B cell (primary cell): ENCODE data around the gene LZTS3. TPM values are rescaled to one million over a fixed set of nuclear protein-coding genes. Genes with fewer than 3 reads are reported as not detected.

Experiments used
- ATAC-seq: fragments of 200-7000 bp; cut with Tn5 transposase; one replicate; pipeline ENCODE4 v1.10.0; 2021; ENCODE audit warnings: low read depth, mild to moderate bottlenecking, moderate number of reproducible peaks, moderate library complexity
- CTCF ChIA-PET: fragments of 350-600 bp; sonication (Branson Sonifier 250); formaldehyde crosslinking; loops from one replicate; lab custom pipeline; 2021; ENCODE audit warnings: antibody characterized with exemption, inconsistent platforms; lab: Charles Lee
- POLR2A ChIA-PET: fragments of 350-600 bp; sonication (Branson Sonifier 250); formaldehyde crosslinking; loops from one replicate; lab custom pipeline; 2021; ENCODE audit warnings: antibody characterized with exemption; lab: Charles Lee
- DNase-seq: peaks from one replicate; pipeline ENCODE4 v3.0.0; 2013
- H2AFZ ChIP-seq: 2 replicates; pipeline ENCODE4 v1.6.1; 2012; ENCODE audit warnings: mild to moderate bottlenecking, low read depth, low read length; ENCODE audit not compliant: insufficient read depth, poor library complexity, severe bottlenecking
- H3K27ac ChIP-seq, 2 donors: 1 replicate in 1 of 2; 2 replicates in 1 of 2; pipeline ENCODE4 v1.5.1; 2012 to 2013; ENCODE audit warnings: low read length in 2 of 2, mild to moderate bottlenecking in 2 of 2, moderate library complexity in 1 of 2
- H3K27me3 ChIP-seq, 4 experiments: fragments of 200-600 bp in 1 of 4; sonication (generic) in 1 of 4; replicated peaks in 1 of 4; 1 replicate in 2 of 4; 2 replicates in 2 of 4; pipeline versions ENCODE4 v1.6.1 to v1.7.0; 2013 to 2016; ENCODE audit warnings: low read length in 3 of 4, mild to moderate bottlenecking in 2 of 4, mixed read lengths in 1 of 4, moderate library complexity in 1 of 4; ENCODE audit not compliant: insufficient read depth in 4 of 4, control insufficient read depth in 3 of 4; ENCODE audit errors: control extremely low read depth in 1 of 4
- H3K36me3 ChIP-seq, 2 experiments: replicated peaks in 1 of 2; 1 replicate in 1 of 2; 2 replicates in 1 of 2; pipeline versions ENCODE4 v1.6.1 to v1.7.1; 2013; ENCODE audit warnings: low read length in 1 of 2; ENCODE audit not compliant: insufficient read depth in 2 of 2, control insufficient read depth in 1 of 2; ENCODE audit errors: control extremely low read depth in 1 of 2, extremely low read depth in 1 of 2
- H3K4me1 ChIP-seq, 2 donors: fragments of 200-600 bp in 1 of 2; sonication (generic) in 1 of 2; 1 replicate in 1 of 2; 2 replicates in 1 of 2; pipeline versions ENCODE4 v1.5.1 to v1.6.1; 2013 to 2017; ENCODE audit warnings: low read length in 2 of 2; ENCODE audit not compliant: control insufficient read depth in 2 of 2, insufficient read depth in 2 of 2
- H3K4me2 ChIP-seq: replicated peaks from 2 replicates; pipeline ENCODE3; 2012; ENCODE audit warnings: mild to moderate bottlenecking, low read depth, low read length; ENCODE audit not compliant: poor library complexity, severe bottlenecking
- H3K4me3 ChIP-seq, 5 experiments: fragments of 200-600 bp in 1 of 5; sonication (generic) in 1 of 5; 1 replicate in 3 of 5; 2 replicates in 2 of 5; pipeline versions ENCODE4 v1.5.1 to v1.7.0; 2011 to 2016; ENCODE audit warnings: low read length in 4 of 5, mild to moderate bottlenecking in 4 of 5, low read depth in 2 of 5, control low read depth in 1 of 5, moderate library complexity in 1 of 5; ENCODE audit not compliant: insufficient read depth in 1 of 5; ENCODE audit errors: control extremely low read depth in 1 of 5, extremely low read depth in 1 of 5
- H3K79me2 ChIP-seq: fragments of 200-600 bp; sonication (generic); one replicate; pipeline ENCODE4 v1.6.0; 2016; ENCODE audit warnings: low read length; ENCODE audit not compliant: control insufficient read depth, insufficient read depth
- H3K9ac ChIP-seq: fragments of 200-600 bp; sonication (generic); 2 replicates; pipeline ENCODE4 v1.6.1; 2017; ENCODE audit warnings: mild to moderate bottlenecking, low read length, moderate library complexity
- H3K9me3 ChIP-seq, 3 donors: one replicate each; pipeline versions ENCODE4 v1.6.1 to v1.7.1; 2013; ENCODE audit warnings: low read length in 2 of 3; ENCODE audit not compliant: control insufficient read depth in 2 of 3, insufficient read depth in 1 of 3; ENCODE audit errors: control extremely low read depth in 1 of 3
- H4K20me1 ChIP-seq: 2 replicates; pipeline ENCODE4 v1.6.0; 2012; ENCODE audit warnings: mild to moderate bottlenecking, low read length; ENCODE audit not compliant: insufficient read depth, control insufficient read depth, poor library complexity, severe bottlenecking
- H3K27ac Mint-ChIP-seq: one replicate; pipeline ENCODE4 v1.8.0; 2021; ENCODE audit warnings: mixed read lengths
- H3K27me3 Mint-ChIP-seq: one replicate; pipeline ENCODE4 v1.8.0; 2021; ENCODE audit warnings: mixed read lengths
- H3K4me1 Mint-ChIP-seq: one replicate; pipeline ENCODE4 v1.8.0; 2021; ENCODE audit warnings: mixed read lengths
- H3K4me3 Mint-ChIP-seq: one replicate; pipeline ENCODE4 v1.8.0; 2021; ENCODE audit warnings: mixed read lengths
- H3K9me3 Mint-ChIP-seq: one replicate; pipeline ENCODE4 v1.8.0; 2022; ENCODE audit warnings: mixed read lengths; ENCODE audit not compliant: insufficient read depth
- EZH2 ChIP-seq: IDR thresholded peaks from 2 replicates; pipeline ENCODE4 v1.6.1; 2012; ENCODE audit warnings: borderline replicate concordance, low read depth, mild to moderate bottlenecking, moderate library complexity, low read length; ENCODE audit not compliant: insufficient read depth, poor library complexity, severe bottlenecking
- WGBS: methylation state at CpG from one replicate; pipeline ENCODE4 v1.1.5; 2013; ENCODE audit warnings: missing lambda C conversion rate; ENCODE audit not compliant: insufficient coverage; 5-methylcytosine and 5-hydroxymethylcytosine counted together
- intact Hi-C: fragments of 100-400 bp; cut with micrococcal nuclease; formaldehyde crosslinking; loops from one replicate; pipeline ENCODE4 v1.10.0; 2022
- polyA plus RNA-seq: library from polyadenylated mRNA; depleted of rRNA; stranded (reverse); fragments of >200 nt; gene quantifications from 2 replicates; pipeline ENCODE4 v1.2.3, GENCODE V29; 2012
- total RNA-seq, 2 donors: library from RNA; stranded (reverse); fragments of 120-200 nt in 1 of 2; gene quantifications; 1 replicate in 1 of 2; 2 replicates in 1 of 2; pipeline versions ENCODE4 v1.2.3 to v1.2.4, GENCODE V29; 2013 to 2022
- TF ChIP-seq, protein P1 (sequence below): fragments of 200-600 bp; IDR thresholded peaks from one replicate; pipeline ENCODE4 v1.8.0; 2022; ENCODE audit warnings: antibody characterized with exemption, mild to moderate bottlenecking

Gene LZTS3
- total and polyA plus RNA-seq, 2 donors (not counting 1 experiment from before 2014, with no cell fraction given): 2.3 to 5.1 TPM

DNA sequence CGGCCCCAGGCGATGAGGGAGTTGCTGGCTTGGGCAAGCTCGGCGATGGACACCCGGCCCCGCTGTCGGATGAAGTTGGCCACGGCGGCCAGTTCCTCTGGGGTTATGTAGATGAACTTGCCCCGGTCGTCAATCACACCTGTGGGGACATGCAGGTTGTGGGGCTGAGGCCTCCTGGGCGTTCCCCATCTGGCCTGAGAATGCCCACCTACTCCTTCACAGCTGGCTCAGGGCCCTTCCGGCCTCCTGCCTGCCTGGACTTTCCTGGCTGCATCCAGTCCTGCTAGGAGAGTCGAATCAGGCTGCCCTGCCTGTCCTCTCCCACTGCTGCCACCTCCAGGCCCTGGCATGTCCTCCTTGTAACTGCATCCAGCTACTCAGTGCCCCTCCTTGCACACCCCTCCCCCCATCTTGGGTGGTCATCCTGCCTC lies 17.3 kb upstream of the LZTS3 start:
- H3K27me3 ChIP-seq: no peaks in the 10 kb centered on the region
- Mint-ChIP-seq H3K27me3 (no peaks in the 10 kb centered on the region), H3K27ac (peak overlapping the region; percentile 61), H3K4me1 (no peaks in the 10 kb centered on the region), H3K9me3 (no peaks in the 10 kb centered on the region), H3K4me3 (no peak overlapping the region)
- H3K9me3 ChIP-seq: no peaks in the 10 kb centered on the region
- ChIA-PET POLR2A (no interaction called here), CTCF (no interaction called here)
- H3K4me1 ChIP-seq: no peaks in the 10 kb centered on the region
- DNase-seq (no peak), ATAC-seq (no peak)
- H3K36me3 ChIP-seq: peaks cover 1 to 59% of the 10 kb centered on the region in 2 experiments
- 98% methylated on average over 14 of the region's 14 CpGs for WGBS
- H4K20me1 ChIP-seq: no peaks in the 10 kb centered on the region
- no peak overlapping the region for H2AFZ ChIP-seq
- no peak overlapping the region for H3K27ac ChIP-seq
- H3K79me2 ChIP-seq: no peaks in the 10 kb centered on the region
- TF ChIP-seq, protein P1, sequence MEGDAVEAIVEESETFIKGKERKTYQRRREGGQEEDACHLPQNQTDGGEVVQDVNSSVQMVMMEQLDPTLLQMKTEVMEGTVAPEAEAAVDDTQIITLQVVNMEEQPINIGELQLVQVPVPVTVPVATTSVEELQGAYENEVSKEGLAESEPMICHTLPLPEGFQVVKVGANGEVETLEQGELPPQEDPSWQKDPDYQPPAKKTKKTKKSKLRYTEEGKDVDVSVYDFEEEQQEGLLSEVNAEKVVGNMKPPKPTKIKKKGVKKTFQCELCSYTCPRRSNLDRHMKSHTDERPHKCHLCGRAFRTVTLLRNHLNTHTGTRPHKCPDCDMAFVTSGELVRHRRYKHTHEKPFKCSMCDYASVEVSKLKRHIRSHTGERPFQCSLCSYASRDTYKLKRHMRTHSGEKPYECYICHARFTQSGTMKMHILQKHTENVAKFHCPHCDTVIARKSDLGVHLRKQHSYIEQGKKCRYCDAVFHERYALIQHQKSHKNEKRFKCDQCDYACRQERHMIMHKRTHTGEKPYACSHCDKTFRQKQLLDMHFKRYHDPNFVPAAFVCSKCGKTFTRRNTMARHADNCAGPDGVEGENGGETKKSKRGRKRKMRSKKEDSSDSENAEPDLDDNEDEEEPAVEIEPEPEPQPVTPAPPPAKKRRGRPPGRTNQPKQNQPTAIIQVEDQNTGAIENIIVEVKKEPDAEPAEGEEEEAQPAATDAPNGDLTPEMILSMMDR: no peak
- no peak for TF ChIP-seq EZH2
- no peak overlapping the region for H3K4me3 ChIP-seq
- H3K9ac ChIP-seq: no peak overlapping the region
- no peak overlapping the region for H3K4me2 ChIP-seq
- intact Hi-C loops: no loop called here

DNA sequence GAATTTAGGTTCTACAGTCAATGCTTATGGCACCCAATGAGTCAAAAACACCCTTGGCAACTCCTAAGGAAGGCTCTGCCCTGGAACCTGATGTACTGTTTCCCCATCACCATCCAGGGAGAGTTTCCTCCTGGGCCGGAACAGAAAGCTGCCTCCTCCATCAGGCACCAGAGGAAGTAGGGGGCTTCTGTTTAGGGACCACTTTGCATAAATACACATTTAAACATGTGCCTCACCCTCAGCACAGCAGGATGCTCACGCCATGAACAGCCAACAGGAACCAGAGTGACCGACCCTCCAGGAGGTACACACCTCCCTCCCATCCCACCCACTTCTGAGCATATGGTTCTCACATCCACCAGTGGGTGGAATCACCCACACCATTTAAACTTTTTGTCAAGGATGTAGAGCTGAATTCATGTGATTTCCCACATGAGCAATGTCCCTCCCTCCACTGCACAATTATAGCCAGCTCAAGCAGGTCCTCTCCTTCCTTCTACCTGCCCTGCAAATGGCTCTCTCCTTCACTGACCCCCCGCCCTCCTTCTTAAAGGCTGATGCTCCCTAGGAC lies 16.3 kb upstream of the LZTS3 start:
- TF ChIP-seq, protein P1: no peak
- TF ChIP-seq EZH2: no peak
- H3K4me1 Mint-ChIP-seq: no peaks in the 10 kb centered on the region
- Histone ChIP-seq H2AFZ (no peak overlapping the region), H3K4me3 (no peak overlapping the region), H3K79me2 (no peaks in the 10 kb centered on the region), H3K36me3 (peaks cover 1 to 48% of the 10 kb centered on the region in 2 experiments), H3K27ac (no peak overlapping the region), H3K9ac (no peak overlapping the region), H3K4me2 (no peak overlapping the region), H3K9me3 (no peaks in the 10 kb centered on the region), H3K27me3 (no peaks in the 10 kb centered on the region), H4K20me1 (no peaks in the 10 kb centered on the region), H3K4me1 (no peaks in the 10 kb centered on the region)
- no peak for DNase-seq
- intact Hi-C loops: no loop called here
- ChIA-PET CTCF (no interaction called here), POLR2A (no interaction called here)
- H3K9me3 Mint-ChIP-seq: no peaks in the 10 kb centered on the region
- H3K27me3 Mint-ChIP-seq: no peaks in the 10 kb centered on the region
- no peak for ATAC-seq
- WGBS: 87% methylated on average over 3 of the region's 4 CpGs
- H3K4me3 Mint-ChIP-seq: no peak overlapping the region
- H3K27ac Mint-ChIP-seq: peak overlapping the region; percentile 15
